HG03135 (cell line): ENCODE results near the gene HSPA1B.
A peak's percentile ranks its signal among the peaks of the same experiment; 100 is the strongest.
"Not testable (repeated sequence)": the region's sequence is repeated elsewhere in the genome, so short reads cannot be mapped to it uniquely, and the experiment has no call there.

Source experiments
- ATAC-seq: cut with Tn5 transposase; IDR thresholded peaks from one replicate; pipeline ENCODE4 v1.9.1; 2021; ENCODE audit warnings: mild to moderate bottlenecking, moderate library complexity; ENCODE audit not compliant: unreplicated experiment

Gene HSPA1B

DNA sequence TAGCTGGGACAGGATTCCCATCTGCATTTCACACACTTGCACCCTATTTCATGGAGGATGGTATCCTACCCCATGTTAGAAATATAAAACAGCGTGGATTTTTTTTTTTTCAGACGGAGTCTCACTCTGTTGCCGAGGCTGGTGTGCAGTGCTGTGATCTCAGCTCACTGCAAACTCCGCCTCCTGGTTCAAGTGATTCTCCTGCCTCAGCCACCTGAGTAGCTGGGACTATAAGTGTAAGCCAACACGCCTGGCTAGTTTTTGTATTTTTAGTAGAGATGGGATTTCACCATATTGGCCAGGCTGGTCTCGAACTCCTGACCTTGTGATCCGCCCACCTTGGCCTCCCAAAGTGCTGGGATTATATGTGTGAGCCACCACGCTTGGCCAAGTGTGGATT is 30.2 kb downstream of the HSPA1B start:
- ATAC-seq = not testable (repeated sequence)

DNA sequence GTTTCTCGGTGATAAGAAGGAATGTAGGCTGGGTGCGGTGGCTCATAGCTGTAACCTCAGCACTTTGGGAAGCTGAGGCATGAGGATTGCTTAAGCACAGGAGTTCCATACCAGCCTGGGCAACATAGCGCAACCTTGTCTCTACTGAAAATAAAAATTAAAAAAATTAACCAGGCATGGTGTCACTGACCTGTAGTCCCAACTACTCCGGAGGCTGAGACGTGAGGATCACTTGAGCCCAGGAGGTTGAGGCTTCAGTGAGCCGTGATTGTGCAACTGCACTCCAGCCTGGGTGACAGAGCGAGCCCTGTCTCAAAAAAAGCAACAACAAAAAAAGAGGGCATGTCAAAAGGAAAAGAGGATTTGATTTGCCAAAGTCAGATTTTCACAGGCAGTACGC is 31.2 kb downstream of the HSPA1B start:
- ATAC-seq = no peak

DNA sequence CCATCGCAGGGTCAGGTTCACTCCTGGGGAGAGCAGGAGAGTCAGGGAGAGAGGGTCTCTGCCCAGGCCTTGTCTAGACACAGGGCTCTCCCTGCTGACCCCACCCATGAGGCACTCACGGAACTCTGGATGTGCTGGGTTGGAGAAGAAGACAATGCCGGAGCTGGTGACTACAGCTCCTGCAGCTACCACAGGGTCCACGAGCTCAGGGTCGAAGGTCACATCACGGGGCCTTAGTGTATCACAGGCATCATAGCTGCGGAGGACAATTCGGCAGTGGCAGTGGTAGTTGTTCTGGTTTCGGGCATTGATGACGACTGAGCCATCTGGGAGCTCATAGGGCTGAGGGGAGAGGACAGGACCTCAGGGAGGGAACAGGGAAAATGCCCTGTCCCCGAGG is 32.4 kb downstream of the HSPA1B start:
- ATAC-seq = no peak

DNA sequence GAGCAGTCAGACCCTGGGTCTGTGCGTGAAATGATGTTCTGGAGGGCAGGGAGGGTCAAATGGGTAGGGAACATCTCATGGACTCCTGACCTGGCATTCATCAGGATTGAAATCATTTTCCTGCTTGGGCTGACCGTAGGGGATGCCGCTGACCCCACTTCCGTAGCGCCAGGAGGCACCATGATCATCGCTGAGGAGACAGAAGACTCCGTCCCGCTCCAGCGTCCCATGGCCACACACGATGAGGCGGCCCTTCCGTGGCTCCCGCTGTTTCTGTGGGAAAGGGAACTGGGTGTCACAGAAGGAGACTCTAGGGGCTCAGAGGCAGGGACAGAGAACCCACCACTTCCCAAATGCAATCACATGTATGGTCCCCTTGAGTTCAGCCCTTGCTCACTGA is 32.8 kb downstream of the HSPA1B start:
- no peak for ATAC-seq

DNA sequence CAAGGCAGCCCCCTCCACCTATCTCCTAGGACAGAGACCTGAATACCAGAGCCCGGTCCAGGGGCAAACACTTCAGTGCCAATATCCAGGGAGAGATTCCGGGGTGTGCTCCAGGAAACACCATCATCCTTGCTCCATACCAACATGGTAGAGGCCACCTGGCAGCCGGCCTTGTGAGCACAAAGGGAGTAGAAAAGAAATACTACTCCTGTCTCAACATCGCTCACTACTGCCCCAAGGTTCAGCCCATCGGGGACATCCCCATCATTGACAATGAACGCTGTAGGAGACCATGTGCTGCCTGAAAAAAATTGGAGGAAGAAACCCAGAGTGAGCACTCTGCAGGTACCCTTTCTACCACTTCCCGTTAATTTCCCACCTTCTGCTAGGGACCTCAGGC is 33.6 kb downstream of the HSPA1B start:
- no peak for ATAC-seq

DNA sequence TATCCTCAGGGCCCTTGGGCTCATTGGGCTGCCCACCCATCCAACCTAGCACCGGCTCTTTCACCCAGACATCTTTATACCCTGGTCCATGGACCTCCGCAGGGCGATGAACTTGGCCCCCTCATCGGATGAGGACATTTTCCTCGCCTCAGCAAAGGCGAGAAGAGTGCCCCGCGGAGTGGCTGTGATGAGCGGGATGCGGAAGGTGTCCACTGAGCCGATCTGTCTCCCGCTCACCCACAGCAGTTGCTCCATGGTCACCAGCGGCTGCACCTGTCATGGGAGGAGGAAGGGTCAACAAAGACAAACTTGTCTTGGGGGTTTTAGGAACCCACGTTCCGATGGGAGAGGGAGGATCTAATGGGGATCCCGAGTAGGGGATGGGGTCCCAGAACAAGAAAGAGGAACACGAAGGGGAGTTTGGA is 34.4 kb downstream of the HSPA1B start:
- ATAC-seq = no peak

DNA sequence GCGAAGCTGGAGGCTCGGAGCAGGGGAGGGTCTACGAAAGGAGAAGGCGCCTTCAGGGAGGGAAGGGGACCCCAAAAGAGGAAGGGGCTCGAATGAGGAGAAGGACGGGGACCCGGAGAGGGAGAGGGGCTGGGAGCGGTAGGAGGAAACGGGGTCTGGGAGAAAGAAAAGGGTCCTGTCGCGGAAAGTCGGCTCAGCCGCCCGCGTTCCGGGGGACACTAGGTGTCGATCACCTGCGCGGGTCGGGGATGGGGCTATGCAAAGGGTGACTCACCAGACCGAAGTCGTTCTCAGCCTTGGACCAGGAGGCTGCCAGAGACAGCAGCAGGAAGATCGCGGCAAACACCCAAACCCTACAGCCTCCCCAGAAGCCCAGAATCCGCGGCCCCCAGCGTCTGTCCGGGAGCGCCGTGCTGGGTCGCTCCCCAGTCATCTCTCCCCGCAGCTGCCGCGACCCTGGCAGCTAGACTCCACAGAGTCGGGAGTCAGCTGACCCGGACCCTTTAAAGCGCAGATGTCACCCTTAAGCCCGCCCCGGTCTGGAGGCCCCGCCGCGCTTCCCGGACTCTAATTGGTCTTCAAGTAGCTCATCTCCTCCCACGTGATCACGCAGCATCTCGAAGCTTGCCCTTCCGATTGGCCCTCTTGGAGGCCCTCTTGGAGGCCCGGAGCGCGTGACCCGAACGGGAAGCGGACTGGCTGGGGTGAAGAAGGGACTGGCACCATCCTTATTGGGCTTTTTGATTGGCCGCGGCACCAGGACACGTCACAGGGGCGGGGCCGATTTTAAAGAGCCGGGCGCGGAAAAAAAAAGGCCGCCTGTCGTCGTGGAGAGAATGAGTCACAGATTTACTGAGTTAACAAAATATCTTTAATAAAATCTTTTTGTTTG is 35.1 kb downstream of the HSPA1B start, which contains the start of gene NEU1:
TSS of gene NEU1 (minus strand) at position 478 of the 892 bp plus-strand sequence. CDS start at position 433, 45 bp downstream.
- peak; percentile 89 for ATAC-seq

DNA sequence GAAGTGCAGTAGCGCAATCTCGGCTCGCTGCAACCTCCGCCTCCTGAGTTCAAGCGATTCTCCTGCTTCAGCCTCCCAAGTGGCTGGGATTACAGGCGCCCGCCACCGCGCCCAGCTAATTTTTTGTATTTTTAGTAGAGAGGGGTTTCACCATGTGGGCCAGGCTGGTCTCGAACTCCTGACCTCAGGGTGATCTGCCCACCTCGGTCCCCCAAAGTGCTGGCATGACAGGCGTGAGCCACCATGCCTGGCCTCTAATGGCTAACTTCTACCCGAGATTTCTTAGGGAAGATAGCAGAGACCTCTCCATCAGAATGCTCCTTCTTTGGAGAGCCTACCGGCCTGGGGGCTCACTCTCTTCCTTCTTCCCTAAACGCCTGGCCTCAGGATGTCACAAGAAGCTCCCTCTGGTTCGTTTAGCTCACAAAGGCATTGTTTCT is 36.6 kb downstream of the HSPA1B start:
- not testable (repeated sequence) for ATAC-seq

DNA sequence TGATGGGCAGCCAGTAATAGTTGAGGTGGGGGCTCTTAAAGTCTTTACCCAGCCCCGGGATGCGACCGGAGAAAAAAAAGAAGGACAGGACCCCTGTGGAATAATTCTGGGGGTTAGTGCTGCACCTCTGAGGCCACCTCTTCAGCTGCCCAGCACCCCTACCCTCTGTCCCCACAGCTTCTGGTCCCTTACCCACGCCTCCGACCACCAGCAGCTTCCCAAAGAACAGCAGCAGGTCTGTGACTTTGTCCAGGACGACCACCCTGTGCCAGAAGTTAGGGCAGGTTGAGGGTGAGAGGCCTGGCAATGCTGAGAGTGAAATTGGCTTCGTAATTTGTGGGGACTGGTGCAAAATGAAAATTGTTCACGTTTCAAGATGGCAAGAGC is 37.3 kb downstream of the HSPA1B start:
- ATAC-seq = no peak

DNA sequence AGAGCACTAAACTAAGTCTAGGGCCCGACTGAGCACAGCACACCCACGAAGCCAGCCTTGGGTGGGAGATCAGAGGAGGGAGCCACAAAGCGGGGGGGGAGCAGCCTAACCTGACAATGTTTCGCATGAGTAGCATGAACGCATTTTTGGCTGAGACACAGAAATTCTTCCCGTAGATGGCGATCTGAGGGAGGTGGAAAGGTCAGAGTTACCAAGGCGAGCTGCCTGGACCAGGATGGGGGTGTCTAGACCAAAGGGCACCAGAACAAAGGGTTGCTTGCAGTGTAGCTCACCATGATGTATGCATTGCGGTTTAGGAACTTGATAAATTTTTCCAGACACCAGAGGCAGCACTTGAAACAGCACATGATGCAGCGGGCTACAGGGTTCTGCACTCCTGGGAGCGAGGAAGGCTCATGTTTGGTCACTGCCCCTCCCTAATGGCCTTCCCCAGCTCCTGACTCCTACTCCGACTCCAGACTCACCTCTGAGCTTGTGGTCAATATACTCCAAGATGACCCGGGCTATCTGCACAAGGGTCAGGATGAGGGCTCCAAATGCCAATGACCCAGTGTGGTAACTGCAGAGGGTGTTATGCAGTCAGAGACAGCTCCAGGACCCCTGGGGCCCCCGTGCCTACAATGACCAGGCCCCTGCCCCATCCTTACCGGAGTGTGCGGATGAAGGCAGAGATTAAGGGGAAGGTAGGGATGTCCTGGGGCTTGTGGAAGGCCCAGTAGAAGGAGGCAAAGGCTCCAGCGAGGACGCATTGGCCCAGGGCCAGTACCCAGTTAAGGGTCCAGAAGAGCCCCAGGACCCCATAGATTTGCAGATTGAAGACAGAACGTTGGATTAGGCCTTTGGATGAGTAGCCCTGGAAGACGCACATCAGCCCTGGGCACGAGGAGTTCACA is 37.9 kb downstream of the HSPA1B start:
- ATAC-seq = no peak

DNA sequence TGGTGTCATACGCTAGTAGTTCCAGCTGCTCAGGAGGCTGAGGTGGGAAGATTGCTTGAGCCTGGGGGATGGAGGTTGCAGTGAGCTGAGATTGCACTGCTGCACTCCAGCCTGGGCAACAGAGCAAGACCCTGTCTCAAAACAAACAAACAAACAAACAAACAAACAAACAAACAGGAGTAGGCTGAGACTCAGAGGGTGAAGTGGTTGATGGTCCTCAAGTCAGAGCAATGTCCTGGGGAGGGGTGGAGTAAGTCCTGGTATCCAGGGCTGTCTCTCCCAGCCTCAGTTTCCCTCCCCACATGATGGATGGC is 41.1 kb downstream of the HSPA1B start:
- ATAC-seq = not testable (repeated sequence)

DNA sequence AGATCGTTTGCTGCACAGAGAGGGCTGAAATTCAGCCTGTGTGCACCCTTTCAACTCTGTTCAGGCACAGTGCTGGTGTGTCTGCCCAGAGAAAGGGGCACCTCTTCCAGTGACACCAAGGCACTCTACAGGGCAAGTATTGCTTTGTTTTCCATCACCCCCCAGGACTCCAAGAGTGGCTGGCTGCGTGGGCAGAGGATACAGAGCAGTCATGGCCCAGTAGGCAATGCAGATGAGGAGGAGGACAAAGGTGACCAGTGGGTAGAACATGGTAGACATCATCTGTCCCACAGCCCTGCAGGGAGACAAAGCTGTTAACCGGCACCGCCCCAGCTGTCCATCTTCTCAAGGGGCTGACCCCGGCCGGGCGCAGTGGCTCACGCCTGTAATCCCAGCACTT is 41.8 kb downstream of the HSPA1B start:
- ATAC-seq = no peak

DNA sequence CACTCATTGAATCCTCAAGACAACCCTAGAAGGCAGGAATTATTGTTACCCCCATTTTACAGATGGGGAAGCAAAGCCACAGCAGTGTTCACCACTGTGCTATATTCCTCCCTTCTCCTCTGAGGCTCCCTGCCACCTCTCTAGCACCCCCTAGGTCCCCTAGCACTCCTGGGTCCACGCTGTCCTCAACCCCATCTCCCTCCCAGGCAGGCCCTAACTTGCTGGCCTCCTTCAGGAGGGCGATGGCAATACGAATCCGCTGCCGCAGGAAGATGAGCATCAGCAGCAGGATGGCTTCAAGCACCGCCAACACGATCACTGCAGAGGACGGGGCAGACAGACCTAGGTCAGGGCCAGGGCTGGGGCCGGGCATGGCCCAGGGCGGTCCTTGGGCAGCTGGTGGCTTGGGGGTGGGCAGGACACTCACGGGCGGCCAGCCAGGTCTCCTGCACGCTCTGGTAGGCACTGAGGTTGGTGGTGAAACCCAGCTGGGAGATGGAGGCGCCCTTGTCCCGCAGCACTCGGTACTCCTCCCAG is 42.9 kb downstream of the HSPA1B start:
- ATAC-seq = no peak

DNA sequence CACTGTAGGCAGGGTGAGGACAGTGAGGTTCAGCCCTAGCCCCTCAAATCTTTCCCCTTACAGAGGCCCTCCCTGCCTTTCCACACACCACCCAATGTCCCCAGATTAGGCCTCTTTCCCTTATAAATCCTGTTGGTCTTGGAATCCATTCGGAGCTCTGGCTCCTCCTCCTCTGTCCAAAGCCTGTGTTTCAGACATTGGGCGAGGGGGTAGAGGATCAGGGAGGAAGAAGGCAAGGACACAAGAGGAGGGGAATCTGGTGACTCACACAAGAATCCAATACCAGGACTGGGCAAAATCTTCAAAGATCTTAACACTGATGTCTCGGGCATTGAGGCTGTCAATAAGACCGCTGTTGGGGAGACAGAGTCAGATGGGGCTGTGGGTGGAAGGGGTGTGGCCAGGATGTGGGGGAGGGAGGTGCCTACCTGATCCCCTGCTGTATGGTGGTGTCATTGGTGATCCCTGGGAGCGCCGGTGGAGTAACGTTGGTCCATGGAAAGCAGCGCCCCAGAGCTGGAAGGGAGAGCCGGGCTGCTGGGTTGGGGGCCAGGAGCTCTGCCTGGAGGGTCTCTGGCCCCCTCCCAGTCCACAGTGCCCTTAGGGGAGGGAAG is 43.6 kb downstream of the HSPA1B start:
- no peak for ATAC-seq

DNA sequence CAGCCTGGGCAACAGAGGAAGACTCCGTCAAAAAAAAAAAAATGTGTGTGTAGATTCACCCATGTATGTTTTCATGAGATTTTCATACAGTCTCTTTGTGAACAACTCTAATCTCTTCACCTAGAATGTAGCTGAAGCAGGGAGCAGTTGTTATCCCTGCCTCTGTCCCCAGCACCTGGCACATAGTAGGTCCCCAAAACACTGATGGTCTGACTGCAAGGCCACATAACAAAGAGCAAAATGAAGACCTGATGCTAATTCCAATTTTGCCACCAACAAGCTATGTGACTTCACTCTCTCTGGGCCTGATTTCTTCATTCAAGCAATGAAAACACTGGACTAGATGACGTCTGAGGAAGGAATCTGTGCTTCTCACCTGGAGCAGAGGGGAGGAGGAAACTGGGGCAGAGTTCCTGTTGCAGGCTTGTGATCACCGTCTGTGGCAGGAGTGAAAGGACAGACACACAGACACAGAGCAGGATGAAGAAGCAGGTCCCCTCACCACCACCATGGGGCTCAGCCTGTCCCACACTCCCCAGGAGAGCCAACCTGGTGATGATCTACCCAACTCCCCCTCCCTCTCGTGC is 46.6 kb downstream of the HSPA1B start:
- no peak for ATAC-seq

DNA sequence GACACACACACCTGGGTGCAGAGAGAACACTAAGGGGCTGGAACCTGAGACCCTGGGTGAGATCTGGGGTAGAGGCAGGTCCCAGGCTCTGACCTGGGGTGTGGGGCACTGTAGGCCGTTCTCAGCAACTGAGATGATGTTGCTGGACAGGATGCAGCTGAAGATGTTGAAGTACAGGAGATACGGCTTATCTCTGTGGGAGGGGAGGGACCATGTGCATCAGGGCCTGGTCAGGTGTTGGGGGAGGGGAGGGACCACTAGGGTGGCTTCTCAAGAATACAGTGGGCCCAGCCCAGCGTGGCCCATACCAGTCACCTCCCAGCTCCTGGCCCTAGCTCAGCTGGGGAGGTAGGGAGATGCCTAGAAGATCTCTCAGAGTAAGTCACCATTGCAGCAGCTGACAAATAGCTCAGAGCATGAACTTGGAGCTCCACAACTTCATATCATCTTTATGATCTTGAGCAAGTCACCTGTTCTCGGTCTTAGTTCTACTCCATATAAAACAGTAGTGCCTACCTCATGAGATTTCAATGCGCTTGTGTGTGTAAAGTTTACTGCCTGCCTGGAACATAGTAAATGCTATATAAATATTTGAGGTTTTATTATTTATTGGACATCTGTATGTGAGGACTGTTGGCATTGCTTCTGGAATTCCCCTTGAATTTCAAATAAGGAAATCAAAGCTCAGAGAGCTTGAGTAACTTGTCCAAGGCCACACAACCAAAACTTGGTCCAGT is 47.5 kb downstream of the HSPA1B start:
- no peak for ATAC-seq

DNA sequence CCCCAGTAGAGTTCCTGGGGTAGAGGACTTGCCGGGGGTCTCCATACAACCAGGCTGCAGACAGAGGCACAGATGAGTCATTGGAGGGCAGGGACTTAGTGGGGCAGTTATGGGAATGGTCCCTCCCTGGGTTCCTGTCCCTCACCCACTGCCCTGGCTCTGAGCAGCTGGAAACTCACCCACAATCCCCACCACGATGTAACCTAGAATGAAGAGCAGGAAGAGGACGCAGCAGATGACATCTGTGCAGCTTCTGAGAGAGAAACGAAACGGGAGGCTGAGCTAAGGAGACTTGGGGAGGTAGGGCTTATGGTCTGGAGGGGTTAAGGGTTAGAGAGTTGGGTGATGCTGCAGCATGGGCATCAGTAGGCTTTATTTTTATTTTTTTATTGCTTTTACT is 48.3 kb downstream of the HSPA1B start:
- ATAC-seq = no peak

DNA sequence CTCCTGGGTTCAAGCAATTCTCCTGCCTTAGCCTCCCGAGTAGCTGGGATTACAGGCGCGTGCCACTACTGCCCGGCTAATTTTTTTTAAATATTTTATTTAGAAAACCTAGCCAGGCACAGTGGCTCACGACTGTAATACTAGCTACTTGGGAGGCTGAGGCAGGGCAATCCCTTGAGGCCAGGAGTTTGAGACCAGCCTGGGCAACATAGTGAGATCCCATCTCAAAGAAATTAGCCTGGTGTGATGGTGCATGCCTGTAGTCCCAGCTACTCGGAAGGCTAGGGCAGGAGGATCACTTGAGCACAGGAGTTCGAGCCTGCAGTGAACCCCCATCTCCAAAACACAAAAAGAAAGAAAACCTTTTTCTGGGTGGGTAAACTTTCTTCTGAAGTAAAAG is 48.8 kb downstream of the HSPA1B start:
- no peak for ATAC-seq

DNA sequence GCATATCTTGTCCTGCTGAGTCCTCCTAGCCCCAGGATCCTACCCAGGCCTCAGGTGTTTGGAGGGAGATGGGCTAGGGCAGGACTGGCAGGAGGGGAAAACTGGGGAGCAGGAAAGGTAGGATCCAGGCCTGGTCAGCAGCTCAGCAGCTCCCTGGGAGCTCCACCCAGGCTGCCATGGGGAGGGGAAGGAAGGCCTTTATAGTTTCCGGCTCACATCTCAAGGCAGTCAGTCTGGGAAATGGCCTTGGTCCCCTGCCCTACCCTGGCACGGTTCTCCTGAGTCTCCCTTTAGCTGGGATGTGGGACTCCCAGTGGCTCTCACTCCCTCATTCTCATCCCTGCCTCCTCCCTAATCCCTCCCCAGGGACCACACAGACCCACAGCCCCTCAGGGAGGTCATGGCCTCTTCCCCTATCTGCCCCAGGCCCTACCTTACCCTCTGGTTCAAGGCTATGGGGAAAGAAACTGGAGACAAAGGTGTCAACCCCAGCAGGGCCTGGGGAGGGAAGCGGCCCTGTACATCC is 49.6 kb downstream of the HSPA1B start:
- no peak for ATAC-seq

DNA sequence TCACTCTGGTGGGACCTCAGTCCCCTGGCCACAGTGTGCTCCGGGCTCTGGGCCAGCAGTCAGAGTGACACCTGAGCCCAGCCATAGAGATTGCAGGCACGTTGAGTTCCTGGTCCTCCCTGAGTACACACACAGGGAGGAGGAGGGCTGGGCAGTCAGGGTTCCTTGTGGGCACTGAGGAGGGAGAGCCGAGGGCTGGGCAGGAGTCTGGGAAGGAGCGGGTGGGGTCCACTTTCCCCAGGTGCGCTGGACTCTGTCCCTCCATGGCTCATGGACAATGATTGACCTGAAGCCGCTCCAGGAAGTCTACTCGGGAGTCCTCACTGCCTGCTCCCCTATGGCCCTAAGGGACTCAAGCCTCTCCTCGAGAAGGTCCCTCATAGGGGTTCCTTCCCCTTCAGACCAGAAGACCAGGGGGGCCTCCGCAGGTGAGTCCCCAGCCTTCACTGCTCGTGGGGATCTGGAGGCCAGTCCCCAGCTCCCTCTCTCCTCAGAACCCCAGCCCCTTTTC is 50.2 kb downstream of the HSPA1B start:
- no peak for ATAC-seq
